ENCODE results near the gene MLLT1. TPM values are rescaled to one million over a fixed set of nuclear protein-coding genes. Genes with fewer than 3 reads are reported as not detected.

Gene MLLT1
- total and polyA plus RNA-seq, 12 donors: 21.4 to 48.3 (median 31.7) TPM

DNA sequence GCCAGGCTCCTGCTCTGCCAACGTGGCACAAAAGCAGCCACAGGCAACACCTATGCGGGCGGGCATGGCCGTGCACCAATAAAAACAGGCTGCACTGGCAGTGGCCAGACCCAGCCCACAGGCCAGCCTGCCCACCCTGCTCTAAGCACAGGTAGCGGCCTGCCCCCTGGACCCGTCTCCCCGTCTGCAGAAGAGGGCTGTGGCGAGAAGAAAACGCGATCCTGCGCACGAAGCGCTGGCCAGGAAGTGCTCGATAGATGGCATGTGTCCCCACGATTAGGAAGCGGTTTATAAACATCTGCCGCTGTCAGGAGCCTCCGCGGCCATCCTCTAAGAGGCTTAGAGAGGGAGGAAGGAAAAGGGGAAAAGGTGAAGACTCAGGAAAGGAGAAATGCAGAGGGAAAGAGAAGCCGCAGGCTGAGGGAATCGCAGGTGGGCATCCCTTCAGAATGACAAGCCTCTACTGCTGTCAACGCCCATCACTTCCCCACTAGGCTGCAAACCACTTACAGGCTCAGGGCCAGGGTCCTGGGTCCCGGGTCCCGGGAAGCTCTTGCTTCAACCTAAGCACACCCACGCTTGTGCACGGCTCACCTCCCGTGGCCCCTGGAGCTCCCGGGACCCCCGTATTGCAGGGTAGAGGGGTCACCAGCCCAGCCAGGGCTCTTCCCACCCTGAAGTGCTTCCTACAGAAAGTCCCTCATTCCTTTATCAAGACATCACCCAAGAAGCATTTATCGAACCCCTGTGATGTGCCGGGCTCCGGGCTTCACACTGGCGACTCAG is 10.5 kb downstream of the MLLT1 start:
- 94% methylated on average over 33 of the region's 33 CpGs for WGBS, 2 donors
- H3K9me3 ChIP-seq: no peaks in the 10 kb centered on the region
- TF ChIP-seq, protein P1, sequence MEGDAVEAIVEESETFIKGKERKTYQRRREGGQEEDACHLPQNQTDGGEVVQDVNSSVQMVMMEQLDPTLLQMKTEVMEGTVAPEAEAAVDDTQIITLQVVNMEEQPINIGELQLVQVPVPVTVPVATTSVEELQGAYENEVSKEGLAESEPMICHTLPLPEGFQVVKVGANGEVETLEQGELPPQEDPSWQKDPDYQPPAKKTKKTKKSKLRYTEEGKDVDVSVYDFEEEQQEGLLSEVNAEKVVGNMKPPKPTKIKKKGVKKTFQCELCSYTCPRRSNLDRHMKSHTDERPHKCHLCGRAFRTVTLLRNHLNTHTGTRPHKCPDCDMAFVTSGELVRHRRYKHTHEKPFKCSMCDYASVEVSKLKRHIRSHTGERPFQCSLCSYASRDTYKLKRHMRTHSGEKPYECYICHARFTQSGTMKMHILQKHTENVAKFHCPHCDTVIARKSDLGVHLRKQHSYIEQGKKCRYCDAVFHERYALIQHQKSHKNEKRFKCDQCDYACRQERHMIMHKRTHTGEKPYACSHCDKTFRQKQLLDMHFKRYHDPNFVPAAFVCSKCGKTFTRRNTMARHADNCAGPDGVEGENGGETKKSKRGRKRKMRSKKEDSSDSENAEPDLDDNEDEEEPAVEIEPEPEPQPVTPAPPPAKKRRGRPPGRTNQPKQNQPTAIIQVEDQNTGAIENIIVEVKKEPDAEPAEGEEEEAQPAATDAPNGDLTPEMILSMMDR (IDR thresholded peaks at IDR 0.05): no peak
- H3K27me3 ChIP-seq: no peaks in the 10 kb centered on the region
- no peak overlapping the region for H3K4me3 ChIP-seq
- H3K4me1 ChIP-seq: peaks cover 26 to 48% (median 41%) of the 10 kb centered on the region in 9 donors
- peaks cover 0 to 61% (median 19%) of the 10 kb centered on the region in 9 donors for H3K36me3 ChIP-seq
- no peak overlapping the region for H3K27ac ChIP-seq
- no peak for ATAC-seq
- no peak for DNase-seq
- intact Hi-C loops (cut with DNase I): no loop called here

DNA sequence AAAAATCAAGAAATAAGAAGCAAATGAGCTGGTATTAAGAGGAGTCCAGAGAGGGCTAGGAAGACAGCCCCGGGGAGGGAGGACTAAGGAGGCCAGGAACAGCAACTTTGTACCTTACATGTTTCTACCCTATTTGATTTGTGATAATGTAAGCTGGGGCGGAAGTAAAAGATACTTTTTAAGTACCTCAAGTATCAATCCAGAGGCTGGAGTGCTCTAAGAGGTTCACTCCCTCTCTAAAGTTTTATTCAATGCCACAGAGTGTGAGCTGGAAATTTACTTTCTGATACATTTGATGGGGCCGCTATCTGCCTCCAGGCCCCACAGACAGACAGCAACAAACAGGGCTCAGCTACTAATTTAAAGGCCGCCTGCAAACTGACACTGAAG is 11.4 kb downstream of the MLLT1 start:
- Histone ChIP-seq H3K4me1 (peaks cover 22 to 41% (median 31%) of the 10 kb centered on the region in 9 donors), H3K4me3 (no peak overlapping the region), H3K27me3 (no peaks in the 10 kb centered on the region), H3K36me3 (peaks cover 0 to 67% (median 19%) of the 10 kb centered on the region in 9 donors), H3K27ac (no peak overlapping the region), H3K9me3 (no peaks in the 10 kb centered on the region)
- intact Hi-C loops (cut with DNase I): no loop called here
- WGBS, 2 donors: 82 to 86% methylated on average over 4 of the region's 4 CpGs
- ATAC-seq: no peak
- TF ChIP-seq, protein P1 (IDR thresholded peaks at IDR 0.05): no peak
- DNase-seq: no peak

DNA sequence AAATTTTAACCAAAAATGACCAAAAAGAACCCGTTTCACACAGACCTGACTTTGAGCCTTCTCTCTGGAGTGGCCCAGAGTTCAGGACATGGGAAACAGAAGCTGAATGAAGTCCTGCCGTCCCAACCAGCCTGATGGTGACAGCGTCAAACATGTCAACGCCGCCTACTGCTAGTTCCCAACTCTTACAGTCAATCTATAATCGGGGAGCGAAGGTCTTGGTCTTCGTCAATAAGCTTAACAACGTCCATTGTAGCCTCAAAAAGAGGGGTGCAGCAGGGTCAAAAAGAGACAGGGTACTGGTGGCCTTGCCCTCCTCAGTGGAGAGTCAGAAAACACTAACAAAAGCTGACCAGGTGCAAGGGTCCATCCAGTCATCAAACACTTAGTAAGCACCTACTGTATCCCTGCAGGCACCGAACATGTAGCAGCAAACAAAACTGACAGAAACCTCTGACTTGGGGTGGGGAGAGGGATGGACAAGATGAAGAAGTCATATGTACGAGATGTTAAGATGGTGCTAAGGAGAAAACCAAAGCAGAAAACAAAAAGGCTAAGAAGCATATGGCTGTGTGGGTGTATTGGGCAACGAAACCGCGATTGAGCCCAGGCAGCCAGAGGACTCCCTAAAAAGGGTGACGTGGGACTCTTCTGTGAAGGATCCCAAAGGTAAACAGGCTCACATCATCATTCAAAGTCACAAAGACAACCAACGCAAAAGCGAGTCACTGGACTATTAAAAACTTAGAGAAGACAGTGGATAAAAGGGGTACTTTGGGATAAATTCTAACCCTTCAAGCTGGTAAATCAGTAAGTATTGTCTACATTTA is 12.0 kb downstream of the MLLT1 start:
- WGBS, 2 donors: 91% methylated on average over 17 of the region's 17 CpGs
- TF ChIP-seq, protein P1 (IDR thresholded peaks at IDR 0.05): no peak
- intact Hi-C loops (cut with DNase I): no loop called here
- Histone ChIP-seq H3K27me3 (no peaks in the 10 kb centered on the region), H3K9me3 (no peaks in the 10 kb centered on the region), H3K4me3 (no peak overlapping the region), H3K27ac (no peak overlapping the region), H3K36me3 (peaks cover 0 to 73% (median 19%) of the 10 kb centered on the region in 9 donors), H3K4me1 (peaks cover 16 to 35% (median 25%) of the 10 kb centered on the region in 9 donors)
- no peak for DNase-seq
- ATAC-seq: no peak

DNA sequence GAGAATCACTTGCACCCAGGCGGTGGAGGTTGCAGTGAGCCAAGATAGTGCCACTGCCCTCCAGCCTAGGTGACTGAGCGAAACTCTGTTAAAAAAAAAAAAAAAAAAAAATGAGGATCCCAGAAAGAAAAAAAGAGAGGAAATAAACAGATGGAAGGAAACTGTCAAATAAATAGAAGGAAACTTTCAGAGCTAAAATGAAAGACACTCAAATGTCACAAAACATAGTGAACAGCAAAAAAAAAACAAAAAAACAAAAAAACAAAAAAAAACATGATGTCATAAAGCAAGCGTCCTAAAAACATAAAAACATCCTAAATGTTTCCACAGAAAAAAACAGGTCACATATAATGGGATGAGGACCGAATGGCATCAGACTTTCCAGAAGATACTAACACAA is 15.0 kb downstream of the MLLT1 start:
- 88 to 92% methylated on average over 4 of the region's 4 CpGs for WGBS, 2 donors
- Histone ChIP-seq H3K27ac (no peak overlapping the region), H3K9me3 (no peaks in the 10 kb centered on the region), H3K36me3 (peaks cover 0 to 94% (median 21%) of the 10 kb centered on the region in 9 donors), H3K4me3 (no peak overlapping the region), H3K4me1 (peaks cover 0 to 20% (median 7%) of the 10 kb centered on the region in 9 donors), H3K27me3 (no peaks in the 10 kb centered on the region)
- intact Hi-C loops (cut with DNase I): loop anchor here in 1 of 10 donors (5.0 kb wide), 1 partner anchor 43 kb away; no protein-coding TSS in a partner anchor
- ATAC-seq: no peak
- DNase-seq: no peak
- TF ChIP-seq, protein P1 (IDR thresholded peaks at IDR 0.05): no peak
